Activated CD4-positive, CD25-positive, alpha-beta regulatory T cell treated with anti-CD3 and anti-CD28 coated beads, Interleukin-2, amount 50 U/mL, for 72 hours (primary cell): ENCODE data around the gene SCN5A.

Experiments
- DNase-seq: peaks from one replicate; pipeline ENCODE4 v3.0.0; 2021

Gene SCN5A

GRCh38 chr3:38649500-38650247 lies at the start of gene SCN5A:
TSS of gene SCN5A (minus strand) at chr3:38649687. CDS start at chr3:38633307, 16,380 bp downstream.
- DNase-seq: no peak

GRCh38 chr3:38698760-38699159 lies 49.3 kb upstream of the SCN5A start:
- DNase-seq: no peak

GRCh38 chr3:38698061-38698460 lies 48.6 kb upstream of the SCN5A start:
- DNase-seq: no peak

- DNase-seq: no peak
These were observed 46.5 kb upstream of the SCN5A start for GRCh38 chr3:38696034-38696433.

GRCh38 chr3:38690185-38690584 lies 40.7 kb upstream of the SCN5A start:
- no peak for DNase-seq

- no peak for DNase-seq
These were observed 40.3 kb upstream of the SCN5A start for GRCh38 chr3:38689774-38690173.

- DNase-seq: no peak
These were observed 39.9 kb upstream of the SCN5A start for GRCh38 chr3:38689346-38689745.

GRCh38 chr3:38687321-38687720 lies 37.8 kb upstream of the SCN5A start:
- DNase-seq: no peak

GRCh38 chr3:38684546-38684945 lies 35.1 kb upstream of the SCN5A start:
- no peak for DNase-seq

GRCh38 chr3:38669668-38670067 lies 20.2 kb upstream of the SCN5A start:
- DNase-seq: no peak

GRCh38 chr3:38662544-38662943 lies 13.1 kb upstream of the SCN5A start:
- no peak for DNase-seq

GRCh38 chr3:38658841-38659240 lies 9.4 kb upstream of the SCN5A start:
- DNase-seq: no peak

- no peak for DNase-seq
These were observed 7.9 kb upstream of the SCN5A start for GRCh38 chr3:38657369-38657768.

- DNase-seq: no peak
These were observed 6.3 kb upstream of the SCN5A start for GRCh38 chr3:38655708-38656300.

- DNase-seq: no peak
These were observed 4.4 kb upstream of the SCN5A start for GRCh38 chr3:38653685-38654537.

GRCh38 chr3:38652934-38653333 lies 3.4 kb upstream of the SCN5A start:
- DNase-seq: no peak

GRCh38 chr3:38651153-38651789 lies 1.8 kb upstream of the SCN5A start:
- DNase-seq: peak; percentile 69

- no peak for DNase-seq
These were observed 913 bp upstream of the SCN5A start for GRCh38 chr3:38650248-38650951.

GRCh38 chr3:38648659-38649499 lies 608 bp downstream of the SCN5A start:
- DNase-seq: no peak

GRCh38 chr3:38648024-38648658 lies 1.3 kb downstream of the SCN5A start:
- DNase-seq: no peak
